Anterior cingulate cortex (tissue), 58 donors: ENCODE data around the gene ELFN1.

Experiments used
- DNase-seq, 58 donors: peaks; one replicate each; lab custom pipeline; 2025; lab: John Stamatoyannopoulos, UW

The ELFN1 gene

GRCh38 chr7:1662101-1662500, 8.0 kb upstream of the ELFN1 start:
- no peak for DNase-seq

GRCh38 chr7:1662767-1663166, 7.3 kb upstream of the ELFN1 start:
- no peak for DNase-seq

GRCh38 chr7:1663223-1663622, 6.9 kb upstream of the ELFN1 start:
- DNase-seq, result no peak

GRCh38 chr7:1663857-1664651, 6.0 kb upstream of the ELFN1 start:
- DNase-seq, result no peak

GRCh38 chr7:1664711-1665548, 5.1 kb upstream of the ELFN1 start:
- peak in 32 of 58 donors; percentile 7 to 79 (median 35) for DNase-seq

- no peak for DNase-seq
Observed at GRCh38 chr7:1665549-1666316, 4.3 kb upstream of the ELFN1 start.

- no peak for DNase-seq
Observed at GRCh38 chr7:1666317-1666822, 3.7 kb upstream of the ELFN1 start.

GRCh38 chr7:1666823-1667565, 3.1 kb upstream of the ELFN1 start:
- DNase-seq, result peak in 1 of 58 donors; percentile 7

GRCh38 chr7:1667566-1668395, 2.3 kb upstream of the ELFN1 start:
- DNase-seq, result no peak

- no peak for DNase-seq
Observed at GRCh38 chr7:1668396-1669063, 1.5 kb upstream of the ELFN1 start.

- DNase-seq, result no peak
Observed at GRCh38 chr7:1669064-1669951, 769 bp upstream of the ELFN1 start.

- DNase-seq, result no peak
Observed at GRCh38 chr7:1670894-1671593, 967 bp downstream of the ELFN1 start.

GRCh38 chr7:1671594-1672451, 1.7 kb downstream of the ELFN1 start:
- DNase-seq, result no peak

GRCh38 chr7:1672851-1673486, 2.9 kb downstream of the ELFN1 start:
- DNase-seq, result no peak

- no peak for DNase-seq
Observed at GRCh38 chr7:1673581-1674118, 3.6 kb downstream of the ELFN1 start.
